GM19452 (cell line): ENCODE data around the gene AFF3.
"Not testable (repeated sequence)": the region's sequence is repeated elsewhere in the genome, so short reads cannot be mapped to it uniquely, and the experiment has no call there.

Experiments
- ATAC-seq: cut with Tn5 transposase; IDR thresholded peaks from one replicate; pipeline ENCODE4 v1.9.1; 2021; ENCODE audit not compliant: unreplicated experiment

The AFF3 gene

GRCh38 chr2:99688699-99689098 lies 453.7 kb downstream of the AFF3 start:
- ATAC-seq: no peak

DNA sequence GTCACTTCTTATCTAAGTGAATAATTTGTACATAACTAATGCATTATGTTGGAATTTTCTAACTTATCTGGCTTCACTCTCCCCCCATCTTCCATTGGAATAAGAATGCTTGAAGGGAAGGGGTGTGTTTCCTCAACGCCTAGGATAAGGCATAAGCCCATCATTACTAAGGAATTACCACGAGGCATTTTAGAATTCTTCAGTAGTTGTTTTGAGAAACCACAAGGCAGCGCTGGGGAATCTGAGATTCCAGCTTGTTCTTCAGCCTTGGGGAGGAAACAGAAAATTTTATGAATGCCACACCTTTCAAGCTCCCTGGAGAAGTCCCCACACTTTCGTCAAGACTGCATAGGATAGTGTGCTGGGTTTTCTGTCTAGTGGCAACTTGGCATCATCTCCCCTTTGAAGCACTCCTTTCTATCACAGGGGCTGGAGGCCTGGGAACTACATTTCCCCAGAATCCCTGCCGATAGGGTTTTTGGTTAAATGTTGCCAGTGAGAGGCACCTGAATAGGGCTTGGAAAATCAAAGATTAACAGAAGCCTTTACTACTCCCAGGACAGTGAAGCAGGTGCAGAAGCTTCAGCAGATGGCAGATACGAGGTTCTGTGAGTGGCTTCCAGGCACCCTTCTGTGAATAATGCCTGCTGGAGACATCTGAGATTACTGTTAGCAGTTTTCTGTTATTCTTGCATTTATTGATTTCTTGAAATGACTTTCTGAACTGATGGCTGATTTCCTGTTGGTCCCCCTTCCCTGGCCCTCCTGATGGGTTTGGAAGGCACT lies 459.9 kb downstream of the AFF3 start:
- no peak for ATAC-seq

GRCh38 chr2:99680946-99681345 lies 461.4 kb downstream of the AFF3 start:
- no peak for ATAC-seq

GRCh38 chr2:99679518-99679917 lies 462.9 kb downstream of the AFF3 start:
- ATAC-seq: no peak

GRCh38 chr2:99678625-99679024 lies 463.8 kb downstream of the AFF3 start:
- no peak for ATAC-seq

- no peak for ATAC-seq
Observed at GRCh38 chr2:99677814-99678213, 464.6 kb downstream of the AFF3 start.

GRCh38 chr2:99675130-99675661 lies 467.2 kb downstream of the AFF3 start:
- no peak for ATAC-seq

- ATAC-seq: no peak
Observed at GRCh38 chr2:99674090-99674489, 468.3 kb downstream of the AFF3 start.

DNA sequence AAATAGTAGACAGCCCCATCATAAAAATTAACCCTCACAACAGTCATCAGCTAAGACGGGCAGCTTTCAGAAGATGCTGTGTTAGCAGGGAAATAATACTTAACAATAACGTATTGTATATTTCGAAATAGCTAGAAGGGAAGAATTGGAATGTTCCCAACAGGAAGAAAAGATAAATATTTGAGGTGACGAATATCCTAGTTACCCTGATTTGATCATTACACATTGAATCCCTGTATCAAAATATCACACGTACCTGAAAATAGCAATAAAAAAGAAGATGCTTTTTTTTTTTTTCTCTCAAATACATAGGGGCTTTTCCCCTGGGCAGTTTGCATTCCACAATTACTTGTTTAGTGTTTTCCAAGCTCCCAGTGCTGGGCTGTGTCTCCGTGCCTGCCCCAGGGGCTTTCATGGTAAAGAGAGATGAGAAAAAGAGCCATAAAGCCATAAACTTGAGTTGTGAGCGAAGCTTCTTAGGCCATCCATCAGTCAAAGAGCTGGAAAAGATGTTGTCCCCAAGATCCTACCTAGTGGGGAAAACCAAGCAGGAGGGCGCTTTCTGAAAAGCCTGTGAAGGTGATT lies 469.5 kb downstream of the AFF3 start:
- ATAC-seq: no peak

- no peak for ATAC-seq
Observed at GRCh38 chr2:99670768-99671734, 471.3 kb downstream of the AFF3 start.

GRCh38 chr2:99666256-99666655 lies 476.1 kb downstream of the AFF3 start:
- no peak for ATAC-seq

DNA sequence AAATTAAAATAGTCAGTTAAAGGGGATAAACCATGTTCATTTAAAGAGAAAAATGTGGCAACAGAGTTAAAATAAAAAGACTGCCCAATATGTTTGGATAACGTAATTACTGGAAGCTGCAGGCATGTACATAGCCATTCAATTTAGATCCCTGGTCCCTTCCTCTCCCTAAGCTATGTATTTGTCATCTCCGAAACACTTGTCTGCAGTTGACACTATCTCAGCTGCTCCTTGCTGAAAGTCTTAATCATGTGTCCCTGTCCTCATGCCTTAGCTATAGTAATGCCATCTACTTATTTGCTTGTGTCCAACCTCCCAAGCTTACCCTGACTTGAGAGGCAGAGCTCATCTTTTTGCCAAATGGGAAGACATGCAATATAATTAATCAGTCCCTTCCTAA lies 478.7 kb downstream of the AFF3 start:
- no peak for ATAC-seq

- no peak for ATAC-seq
Observed at GRCh38 chr2:99662761-99663341, 479.5 kb downstream of the AFF3 start.

DNA sequence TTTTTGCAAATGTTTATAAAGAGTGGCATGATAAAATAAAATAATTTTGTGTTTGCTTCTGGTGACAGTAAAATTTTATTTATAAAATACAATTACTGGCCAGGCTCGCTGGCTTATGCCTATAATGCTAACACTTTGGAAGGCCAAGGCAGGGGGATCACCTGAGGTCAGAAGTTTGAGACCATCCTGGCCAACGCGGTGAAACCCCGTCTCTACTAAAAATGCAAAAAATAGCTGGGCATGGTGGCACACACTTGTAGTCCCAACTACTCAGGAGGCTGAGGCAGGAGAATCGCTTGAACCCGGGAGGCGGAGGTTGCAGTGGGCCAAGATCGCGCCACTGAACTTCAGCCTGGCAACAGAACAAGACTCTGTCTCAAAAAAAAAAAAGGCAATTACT lies 480.6 kb downstream of the AFF3 start:
- not testable (repeated sequence) for ATAC-seq

DNA sequence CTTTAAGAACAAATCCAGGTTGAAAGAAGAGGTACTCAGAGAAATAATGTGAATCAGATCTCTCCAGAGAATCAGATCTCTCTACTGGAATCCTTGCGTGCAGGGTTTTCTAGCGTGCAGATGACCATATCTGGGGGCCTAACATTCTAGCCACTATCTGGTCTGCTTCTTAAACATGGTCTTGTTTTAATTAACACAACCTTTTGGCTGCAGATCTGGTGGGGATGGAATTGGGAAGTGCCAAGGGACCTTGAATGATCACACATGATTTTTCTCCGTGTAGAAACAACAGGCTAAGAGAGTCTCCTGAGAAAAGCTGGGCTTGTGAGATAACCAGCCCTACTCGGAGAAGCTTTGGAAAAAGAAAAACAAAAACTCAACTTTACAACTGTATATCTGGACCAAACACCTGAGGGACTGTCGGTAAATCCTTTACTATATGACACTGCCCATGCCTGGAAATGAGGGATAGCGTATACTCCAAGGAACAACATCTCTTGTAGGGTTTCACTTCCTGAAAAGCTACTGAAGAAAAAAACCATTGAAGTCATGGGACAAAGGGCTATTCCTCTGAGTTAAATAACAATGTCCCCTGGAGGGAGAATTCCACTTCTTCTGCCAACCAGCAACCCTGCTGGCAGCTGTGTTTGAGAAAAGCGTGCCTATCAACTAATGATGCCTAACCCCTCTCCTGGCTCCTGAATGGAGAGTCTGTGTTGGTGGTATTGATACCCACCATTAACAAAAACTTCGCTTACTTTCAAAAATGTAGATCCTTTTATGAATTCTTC lies 481.6 kb downstream of the AFF3 start:
- ATAC-seq: no peak

DNA sequence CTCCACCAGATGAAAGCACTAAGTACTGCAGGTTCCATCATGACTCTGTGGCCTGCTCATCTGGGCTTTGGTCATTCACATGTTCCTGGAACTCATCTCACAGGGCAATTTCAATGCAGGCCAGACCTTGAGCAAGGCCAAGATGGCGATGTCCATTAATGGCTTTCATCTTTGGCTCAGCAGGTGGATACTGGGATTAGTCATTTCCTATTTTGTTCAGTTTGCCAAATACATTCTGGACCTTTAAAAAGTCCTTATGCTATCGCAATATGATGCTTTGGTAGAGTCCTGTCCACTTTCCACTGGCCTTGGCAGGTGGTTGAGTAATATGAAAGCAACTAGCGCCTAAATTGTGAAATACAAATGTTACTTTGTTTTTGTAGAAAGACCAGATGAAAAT lies 482.5 kb downstream of the AFF3 start:
- ATAC-seq: no peak

DNA sequence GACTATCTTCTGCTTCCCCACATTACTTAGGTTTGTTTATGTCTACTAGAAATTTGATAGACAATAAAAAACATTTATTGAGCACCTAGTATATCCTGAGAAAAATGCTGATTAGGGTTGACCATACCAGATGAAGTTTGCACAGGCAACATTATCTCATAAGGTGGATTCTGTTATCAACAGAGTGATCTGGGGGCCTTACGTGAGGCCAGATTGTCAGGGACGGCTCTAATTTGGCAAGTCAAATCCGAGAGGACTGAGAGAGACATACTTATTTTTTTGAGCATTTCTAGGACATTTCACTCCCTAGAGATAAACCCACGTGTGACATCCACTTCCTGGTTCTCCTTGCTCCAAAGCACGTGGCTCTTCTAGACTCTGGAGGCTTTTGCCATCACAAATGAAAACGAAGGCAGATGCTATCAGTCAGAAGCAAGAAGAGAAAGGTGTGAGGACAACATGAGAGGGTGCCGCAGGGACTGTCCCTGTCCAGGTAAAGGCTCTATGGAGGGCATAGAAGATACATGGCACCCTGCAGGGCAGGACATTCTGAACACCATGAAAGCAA lies 484.6 kb downstream of the AFF3 start:
- ATAC-seq: no peak

GRCh38 chr2:99656994-99657393 lies 485.4 kb downstream of the AFF3 start:
- no peak for ATAC-seq

- ATAC-seq: no peak
Observed at GRCh38 chr2:99653433-99653832, 489.0 kb downstream of the AFF3 start.

GRCh38 chr2:99652862-99653261 lies 489.5 kb downstream of the AFF3 start:
- no peak for ATAC-seq
